HG02571 (cell line): ENCODE measurements around the gene DGKQ.

Source experiments
- ATAC-seq: cut with Tn5 transposase; IDR thresholded peaks from one replicate; pipeline ENCODE4 v1.9.1; 2021; ENCODE audit warnings: mild to moderate bottlenecking, moderate library complexity; ENCODE audit not compliant: unreplicated experiment

The DGKQ gene

DNA sequence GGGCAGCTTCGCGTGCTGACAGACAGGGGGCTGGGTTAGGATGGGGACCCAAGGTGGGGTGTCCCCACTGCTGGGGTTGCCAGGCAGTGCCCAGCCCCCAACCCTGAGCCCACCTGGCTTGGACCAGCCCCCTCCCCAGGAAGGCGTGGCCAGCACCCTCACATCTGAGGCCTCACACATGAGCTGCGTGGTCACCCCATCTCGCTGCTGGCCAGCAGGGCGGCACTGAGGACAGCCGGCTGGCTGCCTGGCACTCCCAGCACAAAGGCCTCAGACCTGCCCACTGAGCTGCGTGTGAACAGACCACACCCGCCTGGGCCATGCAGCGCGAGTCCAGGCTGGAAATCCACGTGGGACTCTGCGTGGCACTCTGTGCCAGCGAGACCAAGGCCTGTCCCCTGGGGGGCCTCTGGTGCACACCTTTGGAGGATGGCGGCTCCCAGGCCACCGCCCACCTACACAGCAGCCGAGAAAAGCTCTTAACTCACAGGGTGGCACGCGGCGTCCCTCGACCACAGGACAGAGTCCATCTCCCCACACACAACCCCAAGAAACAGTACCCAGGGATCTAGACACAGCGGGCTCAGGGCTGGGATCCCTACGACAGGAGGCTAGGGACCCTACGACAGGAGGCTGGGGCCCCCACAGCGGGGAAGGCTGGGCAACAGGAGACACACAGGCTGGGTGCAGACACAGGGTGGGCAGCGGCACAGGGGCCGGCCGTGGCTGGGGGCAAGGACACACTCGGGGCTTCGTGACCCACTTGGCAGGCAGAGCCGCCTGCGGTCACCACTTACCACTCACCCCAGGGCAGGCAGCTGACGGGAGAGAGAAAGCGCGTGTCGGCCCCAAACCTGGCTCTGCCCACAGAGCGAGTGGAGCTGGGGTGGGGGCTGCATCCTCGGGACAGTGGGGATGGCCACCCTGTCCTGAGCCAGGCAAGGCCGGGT, 9.8 kb downstream of the DGKQ start:
- ATAC-seq, result no peak

DNA sequence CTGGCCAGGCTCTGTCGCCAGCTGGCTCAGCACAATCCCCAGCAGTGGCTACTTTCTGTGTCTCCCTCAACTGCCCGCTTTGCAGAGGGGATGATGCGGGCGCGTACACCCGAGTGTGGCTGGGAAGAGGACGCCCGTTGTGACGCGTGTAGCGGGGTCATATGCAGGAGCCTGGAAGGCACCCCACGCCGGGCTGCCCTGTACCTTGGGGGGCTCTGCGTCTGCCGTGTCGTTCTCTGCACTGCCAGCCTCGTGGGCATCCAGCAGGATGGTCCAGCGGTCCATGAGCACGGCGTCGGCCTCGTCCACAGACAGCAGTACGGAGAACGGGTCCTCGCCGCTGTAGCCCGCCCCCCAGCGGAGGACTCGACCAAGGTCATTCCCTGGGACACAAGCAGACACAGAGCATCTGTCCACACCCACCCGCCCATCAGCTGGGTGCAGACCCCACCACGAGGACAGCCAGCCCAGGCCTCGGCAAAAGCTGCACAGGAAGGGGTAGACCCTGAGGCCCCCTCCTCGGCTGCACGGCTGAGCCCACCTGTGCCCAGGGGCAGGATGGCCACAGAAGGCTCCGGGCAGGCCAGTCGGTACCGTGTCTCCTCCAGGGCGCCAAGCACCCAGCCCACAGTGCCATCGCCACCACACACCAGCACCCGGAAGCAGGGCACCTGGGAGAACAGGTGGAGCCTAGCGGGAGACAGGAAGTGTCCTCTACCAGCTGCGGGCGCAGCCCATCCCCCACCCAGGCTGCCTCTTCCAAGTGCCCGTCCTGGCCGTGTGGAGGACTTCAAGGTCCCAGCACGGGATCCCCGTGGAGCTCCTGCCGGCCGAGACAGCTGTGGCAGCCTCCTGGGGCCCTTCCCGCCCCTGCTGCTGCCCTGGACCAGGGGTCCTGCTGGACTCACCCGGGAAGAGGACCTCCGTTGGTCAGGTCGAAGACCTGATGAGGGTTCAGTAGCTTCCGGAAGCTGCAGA, 10.8 kb downstream of the DGKQ start:
- no peak for ATAC-seq

DNA sequence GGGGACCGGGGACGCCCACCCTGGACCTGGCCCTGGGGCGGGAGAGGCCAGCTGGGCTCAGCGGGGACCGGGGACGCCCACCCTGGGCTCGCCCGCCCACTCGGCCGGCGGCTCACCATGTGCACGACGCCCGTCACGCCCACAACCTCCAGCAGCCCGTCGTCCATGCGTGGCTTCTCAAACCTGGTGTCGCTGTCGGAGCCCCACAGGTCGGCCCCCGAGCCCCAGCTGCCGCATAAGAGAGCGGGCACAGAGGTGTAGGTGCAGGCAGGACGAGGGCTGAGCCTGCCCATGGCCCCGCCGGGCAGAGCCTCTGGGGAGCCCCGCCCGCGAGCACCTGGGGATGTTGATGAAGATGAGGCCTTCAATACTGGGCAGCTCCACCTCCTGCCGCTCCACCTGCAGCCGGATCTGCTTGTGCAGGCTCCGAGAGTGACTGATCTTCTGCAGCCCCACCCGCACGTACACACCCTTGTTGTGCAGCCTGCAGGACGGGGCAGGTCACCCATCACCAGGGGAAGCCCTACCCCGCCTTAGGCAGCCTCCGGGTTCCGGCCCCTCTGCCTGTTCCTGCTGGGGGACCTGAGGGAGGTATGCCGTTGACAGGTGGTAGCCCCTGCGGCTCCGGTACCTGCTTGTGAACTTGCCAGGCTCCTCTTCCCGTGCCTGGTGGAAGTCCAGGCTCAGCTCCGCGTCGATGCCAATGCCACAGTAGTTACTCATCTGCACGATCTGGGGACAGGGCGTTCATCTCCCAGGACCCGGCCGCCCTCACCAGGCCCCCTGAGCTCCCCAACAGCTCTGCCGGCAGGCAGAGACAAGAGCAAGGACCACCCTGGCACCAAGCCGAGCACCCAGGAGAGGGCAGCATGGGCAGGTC, 11.8 kb downstream of the DGKQ start:
- ATAC-seq, result no peak

DNA sequence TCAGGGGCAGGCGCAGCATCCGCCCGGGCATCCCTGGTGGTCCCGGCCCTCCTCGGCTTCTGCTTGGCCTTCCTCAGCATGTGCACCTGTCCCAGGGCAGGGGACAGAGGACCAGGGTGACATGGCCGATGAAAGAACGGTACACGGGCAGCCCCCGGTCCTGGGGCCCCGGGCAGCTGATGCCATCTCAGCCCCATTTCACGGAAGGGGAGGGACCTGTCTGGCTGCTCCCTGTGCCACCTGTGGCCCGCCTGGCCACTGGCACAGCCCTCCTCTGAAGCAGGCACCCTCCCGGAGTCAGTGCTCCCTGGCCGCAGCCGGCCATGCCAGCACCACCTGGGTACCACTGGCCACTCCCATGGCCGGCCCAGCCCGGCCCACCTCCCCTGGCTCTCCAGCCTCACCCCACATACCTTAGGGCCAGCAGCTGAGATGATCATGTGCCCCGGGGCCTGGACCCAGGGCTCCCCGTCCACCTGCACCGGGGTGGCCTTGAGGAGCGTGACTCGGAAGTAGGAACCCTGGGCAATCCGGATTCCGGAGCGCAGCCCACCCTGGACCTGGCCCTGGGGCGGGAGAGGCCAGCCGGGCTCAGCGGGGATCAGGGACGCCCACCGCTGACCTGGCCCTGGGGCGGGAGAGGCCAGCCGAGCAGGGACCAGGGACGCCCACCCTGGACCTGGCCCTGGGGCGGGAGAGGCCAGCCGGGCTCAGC, 12.6 kb downstream of the DGKQ start:
- no peak for ATAC-seq

DNA sequence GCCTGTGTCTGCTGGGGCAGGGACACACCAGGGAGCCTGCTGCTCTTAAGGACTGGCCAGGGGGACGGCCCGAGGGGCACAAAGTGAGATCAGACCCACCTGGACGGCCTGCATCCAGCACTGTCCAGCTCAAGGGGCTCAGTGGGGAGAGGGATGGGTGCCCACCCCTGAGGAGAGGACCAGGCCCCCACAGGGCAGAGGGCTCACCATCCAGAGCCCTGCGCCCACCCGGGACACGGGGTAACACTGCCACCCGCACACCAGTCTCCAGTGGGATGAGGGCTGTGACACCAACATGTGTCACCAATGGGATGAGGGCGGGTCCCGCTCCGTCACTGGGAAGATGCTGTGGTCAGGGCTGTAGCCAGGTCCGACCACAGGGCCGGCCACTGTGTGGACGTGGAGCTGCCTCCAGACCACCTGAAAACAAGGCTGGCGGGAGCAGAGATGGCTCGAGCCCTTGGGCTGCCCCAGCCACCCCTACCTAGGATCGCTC, 13.2 kb downstream of the DGKQ start:
- no peak for ATAC-seq

DNA sequence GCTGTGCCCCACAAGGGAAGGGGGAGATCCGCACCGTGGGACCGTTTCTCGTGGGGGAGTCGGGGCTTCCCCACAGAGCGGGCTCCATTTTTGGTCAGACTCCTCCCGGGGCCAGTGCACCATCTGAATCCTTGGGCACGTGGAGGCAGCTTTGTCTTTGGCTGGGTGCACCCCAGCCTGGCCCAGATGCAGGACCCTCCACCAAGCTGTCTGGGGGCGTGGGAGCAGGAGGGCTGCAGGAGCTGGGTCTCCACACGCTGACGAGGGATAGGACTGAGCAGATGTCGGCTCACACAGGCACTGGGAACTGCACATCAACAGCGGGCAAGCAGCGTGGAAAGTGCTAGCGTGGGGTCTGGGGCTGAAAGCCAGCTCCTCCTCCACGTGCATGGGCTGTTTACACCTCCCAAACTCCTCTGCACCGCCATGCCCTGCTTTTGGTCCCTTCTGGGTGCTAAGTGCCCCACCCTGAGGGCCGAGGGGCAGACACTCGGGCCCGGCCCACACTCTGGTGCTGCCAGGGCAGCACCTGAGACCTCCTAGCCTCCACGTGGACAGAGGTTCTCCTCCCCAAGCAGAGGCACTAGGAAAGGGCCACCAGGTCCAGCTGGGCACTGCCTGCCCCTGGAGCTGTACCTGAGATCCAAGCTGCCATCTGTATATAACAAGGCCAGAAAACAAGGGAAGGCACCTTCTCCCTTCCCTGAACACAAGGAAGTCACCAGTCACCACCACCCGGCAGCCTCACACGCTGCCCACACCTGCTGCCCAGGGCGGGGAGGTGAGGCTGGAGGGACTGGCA, 13.8 kb downstream of the DGKQ start:
- ATAC-seq, result no peak

DNA sequence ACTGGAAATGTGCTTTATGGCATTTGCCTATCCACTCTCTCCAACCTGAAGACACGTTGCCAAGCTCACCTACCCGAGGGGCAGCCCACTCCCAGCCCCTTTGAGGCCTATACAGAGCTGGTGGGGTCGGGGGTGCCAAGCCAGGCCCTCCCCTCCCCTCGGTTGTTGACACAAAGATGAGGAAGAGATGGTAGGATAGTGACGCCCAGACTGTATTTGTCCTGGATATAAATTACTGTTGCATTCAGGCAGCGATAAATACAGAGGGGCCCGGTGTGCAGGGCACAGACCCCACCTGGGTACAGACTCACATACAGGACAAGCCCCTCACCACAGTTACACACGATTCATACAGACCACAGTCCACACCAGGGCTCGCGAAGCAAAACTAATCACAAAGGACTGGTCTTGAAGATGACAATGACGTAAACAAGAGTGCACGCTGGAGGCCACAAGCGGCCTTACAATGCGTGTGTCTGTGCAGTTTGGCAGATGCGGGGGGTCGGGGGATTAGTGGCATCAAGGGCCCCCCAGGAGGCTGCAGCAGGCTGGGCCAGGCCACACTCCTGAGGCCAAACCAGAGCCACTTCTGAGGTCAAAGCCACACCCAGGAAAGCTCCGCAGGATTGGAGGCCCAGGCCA, 14.6 kb downstream of the DGKQ start:
- no peak for ATAC-seq

DNA sequence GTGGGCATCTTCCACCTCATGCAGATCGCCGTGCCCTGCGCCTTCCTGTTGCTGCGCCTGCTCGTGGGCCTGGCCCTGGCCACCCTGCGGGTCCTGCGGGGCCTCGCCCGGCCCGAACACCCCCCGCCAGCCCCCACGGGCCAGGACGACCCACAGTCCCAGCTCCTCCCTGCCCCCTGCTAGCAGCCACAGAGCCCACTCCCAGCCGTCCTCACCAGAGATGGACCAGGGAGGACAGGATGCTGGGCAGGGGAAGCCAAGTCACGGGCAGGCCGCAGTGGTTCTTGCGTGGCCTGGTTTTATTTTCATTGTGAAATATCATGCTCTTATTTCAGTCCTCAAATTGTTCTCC, 15.1 kb downstream of the DGKQ start:
- no peak for ATAC-seq

DNA sequence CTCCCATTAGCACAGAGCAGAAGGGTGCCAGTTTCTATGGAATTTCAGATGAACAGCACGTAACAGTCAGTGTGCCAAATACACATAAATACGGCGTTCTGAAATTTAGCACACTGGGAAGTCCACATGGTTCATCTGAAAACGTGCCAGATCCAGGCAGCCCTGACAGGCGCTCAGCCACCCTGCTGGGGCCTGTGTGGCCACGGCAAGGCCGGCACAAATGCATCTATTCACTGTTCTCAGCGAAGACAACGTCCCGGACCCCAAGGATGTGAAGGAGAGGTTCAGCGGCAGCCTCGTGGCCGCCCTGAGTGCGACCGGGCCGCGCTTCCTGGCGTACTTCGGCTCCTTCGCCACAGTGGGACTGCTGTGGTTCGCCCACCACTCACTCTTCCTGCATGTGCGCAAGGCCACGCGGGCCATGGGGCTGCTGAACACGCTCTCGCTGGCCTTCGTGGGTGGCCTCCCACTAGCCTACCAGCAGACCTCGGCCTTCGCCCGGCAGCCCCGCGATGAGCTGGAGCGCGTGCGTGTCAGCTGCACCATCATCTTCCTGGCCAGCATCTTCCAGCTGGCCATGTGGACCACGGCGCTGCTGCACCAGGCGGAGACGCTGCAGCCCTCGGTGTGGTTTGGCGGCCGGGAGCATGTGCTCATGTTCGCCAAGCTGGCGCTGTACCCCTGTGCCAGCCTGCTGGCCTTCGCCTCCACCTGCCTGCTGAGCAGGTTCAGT, 15.6 kb downstream of the DGKQ start:
- ATAC-seq, result no peak

DNA sequence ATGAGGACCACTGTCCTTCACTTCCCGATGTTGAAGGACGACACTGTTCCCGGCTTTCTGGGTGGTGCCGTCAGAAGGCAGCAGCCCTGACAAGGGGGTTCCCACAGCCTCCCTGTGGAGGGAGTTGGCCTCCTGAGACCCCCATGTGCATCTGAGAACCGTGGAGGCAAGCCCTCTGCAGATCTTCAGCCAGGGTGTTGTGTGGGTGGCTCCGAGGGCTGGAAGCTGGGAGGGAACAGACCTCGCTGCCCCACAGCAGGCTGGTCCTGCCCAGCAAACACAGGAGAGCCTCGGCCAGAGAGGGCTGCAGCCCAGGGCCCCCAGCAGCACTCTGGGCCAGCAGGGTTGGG, 16.2 kb downstream of the DGKQ start:
- ATAC-seq, result no peak

DNA sequence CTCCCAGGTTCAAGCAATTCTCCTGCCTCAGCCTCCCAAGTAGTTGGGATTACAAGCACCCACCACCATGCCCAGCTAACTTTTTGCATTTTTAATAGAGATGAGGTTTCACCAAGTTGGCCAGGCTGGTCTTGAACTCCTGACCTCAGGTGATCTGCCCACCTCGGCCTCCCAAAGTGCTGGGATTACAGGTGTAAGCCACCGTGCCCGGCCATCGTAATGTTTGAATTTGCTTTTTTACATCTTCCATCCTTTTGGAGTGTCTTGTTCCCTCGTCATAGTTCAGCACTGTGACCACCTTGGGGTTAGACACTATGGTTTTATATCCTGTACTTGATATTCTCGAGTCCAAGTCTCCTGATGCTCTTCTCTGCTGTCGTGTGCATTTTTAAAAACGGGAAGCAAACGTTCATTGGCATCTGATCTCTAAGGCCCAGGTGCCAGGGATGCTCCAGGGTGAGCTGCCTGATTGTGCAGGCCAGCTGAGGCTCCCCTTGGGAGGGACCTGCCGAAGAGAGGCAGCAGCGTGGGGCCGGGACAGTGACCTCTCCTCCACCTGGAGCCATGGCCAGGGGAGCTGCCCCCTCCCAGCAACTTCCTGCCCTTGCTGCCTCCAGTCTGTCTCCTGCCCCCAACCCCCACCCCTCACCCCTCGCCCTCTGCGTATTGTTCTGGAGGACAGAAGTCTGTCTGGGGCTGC, 16.7 kb downstream of the DGKQ start:
- ATAC-seq, result no peak

DNA sequence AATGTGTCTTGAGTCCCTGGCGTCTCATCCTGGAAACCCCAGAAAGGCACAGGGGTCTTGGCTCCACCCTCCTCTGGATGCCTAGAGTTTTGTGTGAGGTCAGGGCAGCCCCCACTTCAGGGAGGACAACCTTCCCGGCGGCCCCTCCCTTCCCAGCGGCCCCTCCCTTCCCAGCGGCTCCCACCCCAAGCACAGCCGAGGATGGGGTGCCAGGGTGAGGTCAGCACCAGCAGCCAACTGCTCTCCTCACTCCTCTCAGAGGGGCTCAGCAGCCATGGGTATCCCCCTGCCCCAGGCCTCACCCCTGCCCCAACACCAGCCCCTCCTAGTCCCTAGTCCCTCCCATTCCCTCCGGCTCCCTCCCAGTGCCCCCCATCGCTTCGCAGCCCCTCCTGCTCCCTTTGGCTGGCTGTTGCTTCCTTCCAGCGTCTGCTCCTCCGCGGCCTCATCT, 17.4 kb downstream of the DGKQ start:
- no peak for ATAC-seq

DNA sequence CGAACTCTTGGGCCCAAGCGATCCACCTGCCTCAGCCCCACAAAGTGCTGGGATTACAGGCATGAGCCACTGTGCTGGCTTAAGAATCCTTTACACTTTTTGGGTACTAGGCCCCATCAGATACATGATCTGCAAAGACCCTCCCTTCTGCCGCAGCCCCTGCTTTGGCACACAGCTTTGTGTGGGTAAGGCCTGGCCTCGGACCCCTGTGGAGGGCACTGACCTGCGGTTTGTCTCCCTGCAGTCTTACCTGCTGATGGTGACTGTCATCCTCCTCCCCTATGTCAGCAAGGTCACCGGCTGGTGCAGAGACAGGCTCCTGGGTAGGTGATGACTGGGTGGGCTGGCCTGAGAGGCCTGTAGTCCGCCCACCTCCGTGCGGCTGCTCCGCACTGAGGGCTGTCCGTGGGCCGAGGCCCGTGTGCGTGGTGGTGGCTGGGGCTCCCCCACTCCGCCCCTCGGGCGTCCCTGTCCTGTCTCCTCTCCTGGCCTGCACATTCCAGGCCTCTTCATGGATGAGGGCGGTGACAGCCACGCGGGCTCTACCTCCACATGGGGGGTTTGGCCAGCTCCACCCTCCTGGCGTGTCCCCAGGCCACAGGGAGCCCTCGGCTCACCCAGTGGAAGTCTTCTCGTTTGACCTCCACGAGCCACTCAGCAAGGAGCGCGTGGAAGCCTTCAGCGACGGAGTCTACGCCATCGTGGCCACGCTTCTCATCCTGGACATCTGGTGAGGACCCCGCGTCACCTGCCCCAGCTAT, 18.0 kb downstream of the DGKQ start:
- no peak for ATAC-seq

DNA sequence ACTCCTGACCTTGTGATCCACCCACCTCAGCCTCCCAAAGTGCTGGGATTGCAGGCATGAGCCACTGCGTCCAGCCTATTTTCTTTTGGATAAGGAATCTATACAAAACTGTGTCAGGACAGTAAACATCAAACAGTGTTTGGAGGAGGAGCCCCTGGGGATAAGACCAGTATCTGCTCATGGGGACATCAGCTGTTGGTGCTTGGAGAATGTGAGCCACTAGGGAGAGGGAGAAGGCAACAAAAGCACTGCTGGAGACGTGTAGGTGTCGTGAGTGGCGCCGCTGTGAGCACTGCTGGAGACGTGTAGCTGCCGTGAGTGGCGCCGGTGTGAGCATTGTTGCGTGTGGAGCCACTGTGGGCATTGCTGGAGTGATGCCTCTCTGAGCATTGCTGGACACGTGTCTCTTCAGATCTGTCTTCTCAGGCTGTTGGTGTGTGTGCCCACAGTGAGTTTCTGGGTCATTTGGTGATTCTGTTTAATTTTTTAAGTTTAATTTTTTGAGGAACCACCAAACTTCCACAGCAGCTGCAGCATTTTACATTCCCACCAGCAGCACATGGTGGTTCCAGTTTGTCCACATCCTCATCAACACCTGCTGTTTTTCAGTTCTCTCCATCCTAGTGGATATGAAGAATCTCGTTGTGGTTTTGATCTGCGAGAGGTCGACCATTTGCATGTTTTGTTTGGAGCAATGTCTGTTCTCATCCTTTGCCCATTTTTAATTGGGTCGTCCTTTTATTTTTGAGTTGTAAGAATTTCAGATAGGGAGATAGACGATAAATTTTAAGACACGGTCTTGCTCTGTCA, 19.0 kb downstream of the DGKQ start:
- ATAC-seq, result no peak

DNA sequence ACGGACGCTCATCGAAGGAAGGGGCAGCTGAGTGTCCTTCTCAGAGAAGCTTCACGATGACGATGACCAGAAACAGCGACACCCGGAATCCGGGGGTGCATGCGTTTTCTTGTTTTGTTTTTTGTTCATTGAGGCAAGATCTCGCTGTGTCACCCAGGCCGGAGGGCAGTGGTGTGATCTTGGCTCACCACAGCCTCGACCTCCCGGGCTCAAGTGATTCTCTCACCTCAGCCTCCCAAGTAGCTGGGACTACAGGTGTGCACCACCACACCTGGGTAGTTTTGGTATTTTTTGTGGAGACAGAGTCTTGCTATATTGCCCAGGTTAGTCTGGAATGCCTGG, 19.8 kb downstream of the DGKQ start:
- ATAC-seq, result no peak
